ENCODE data around the gene CYB561D1. TPM values are rescaled to one million over a fixed set of nuclear protein-coding genes. Genes with fewer than 3 reads are reported as not detected.

Gene CYB561D1
- total and polyA plus RNA-seq, 10 of the 15 experiments (the other 5 are each of a cell fraction or from before 2014, with no cell fraction given): 0.68 to 9.0 (median 3.3) TPM

DNA sequence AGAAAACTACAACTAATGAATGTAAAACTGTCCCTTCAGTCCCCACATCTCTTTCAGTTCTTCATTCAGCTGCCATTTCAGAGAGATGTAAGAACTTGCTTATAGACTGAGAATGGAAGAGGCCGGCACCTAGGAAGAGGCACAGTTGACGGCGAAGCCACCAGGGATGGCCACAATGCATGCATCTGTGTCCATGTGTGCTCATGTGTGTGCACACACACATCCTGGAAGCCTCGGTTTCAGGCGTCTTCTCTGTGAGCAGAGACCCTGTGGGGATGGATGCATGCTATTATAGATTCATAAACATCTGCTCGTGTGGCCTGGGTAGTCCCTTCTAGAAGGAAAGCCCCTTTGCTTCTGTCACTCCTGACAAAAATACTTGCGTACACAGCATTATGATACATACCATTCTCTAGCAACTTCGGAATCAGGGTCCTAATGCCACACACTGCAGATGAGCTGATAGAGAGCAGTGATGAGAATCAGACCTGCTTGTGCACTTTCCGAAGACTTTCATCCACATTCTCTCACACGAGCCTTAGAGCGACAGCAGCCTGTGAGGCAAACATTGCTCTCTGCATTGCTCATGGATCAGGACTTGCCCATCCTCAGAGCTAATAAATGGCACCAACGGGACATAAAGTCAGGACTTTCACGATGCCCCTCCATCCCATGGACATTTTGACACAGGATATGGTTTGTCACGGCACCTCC lies 33.4 kb downstream of the CYB561D1 start (continued):
- TF ChIP-seq, protein P1, sequence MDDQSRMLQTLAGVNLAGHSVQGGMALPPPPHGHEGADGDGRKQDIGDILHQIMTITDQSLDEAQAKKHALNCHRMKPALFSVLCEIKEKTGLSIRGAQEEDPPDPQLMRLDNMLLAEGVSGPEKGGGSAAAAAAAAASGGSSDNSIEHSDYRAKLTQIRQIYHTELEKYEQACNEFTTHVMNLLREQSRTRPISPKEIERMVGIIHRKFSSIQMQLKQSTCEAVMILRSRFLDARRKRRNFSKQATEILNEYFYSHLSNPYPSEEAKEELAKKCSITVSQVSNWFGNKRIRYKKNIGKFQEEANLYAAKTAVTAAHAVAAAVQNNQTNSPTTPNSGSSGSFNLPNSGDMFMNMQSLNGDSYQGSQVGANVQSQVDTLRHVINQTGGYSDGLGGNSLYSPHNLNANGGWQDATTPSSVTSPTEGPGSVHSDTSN (IDR thresholded peaks at IDR 0.05; ENCODE audit: insufficient replicate concordance, low read depth, low read length): no peak
- no peak for TF ChIP-seq NFXL1 (IDR thresholded peaks at IDR 0.05; ENCODE audit: borderline replicate concordance)
- TF ChIP-seq, protein P2, sequence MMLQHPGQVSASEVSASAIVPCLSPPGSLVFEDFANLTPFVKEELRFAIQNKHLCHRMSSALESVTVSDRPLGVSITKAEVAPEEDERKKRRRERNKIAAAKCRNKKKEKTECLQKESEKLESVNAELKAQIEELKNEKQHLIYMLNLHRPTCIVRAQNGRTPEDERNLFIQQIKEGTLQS (IDR thresholded peaks at IDR 0.05; ENCODE audit: borderline replicate concordance, extremely low read depth, low read depth, low read length): no peak
- no peak for TF ChIP-seq MYB (IDR thresholded peaks at IDR 0.05; ENCODE audit: borderline replicate concordance, low read depth, low read length)
- peak; percentile 34; the same call in 1 of the 2 replicates for TF ChIP-seq FOXM1 (IDR thresholded peaks at IDR 0.05; ENCODE audit: low read depth, low read length)
- TF ChIP-seq MXI1 (IDR thresholded peaks at IDR 0.05; ENCODE audit: low read depth, low read length): no peak
- TF ChIP-seq, protein P3, sequence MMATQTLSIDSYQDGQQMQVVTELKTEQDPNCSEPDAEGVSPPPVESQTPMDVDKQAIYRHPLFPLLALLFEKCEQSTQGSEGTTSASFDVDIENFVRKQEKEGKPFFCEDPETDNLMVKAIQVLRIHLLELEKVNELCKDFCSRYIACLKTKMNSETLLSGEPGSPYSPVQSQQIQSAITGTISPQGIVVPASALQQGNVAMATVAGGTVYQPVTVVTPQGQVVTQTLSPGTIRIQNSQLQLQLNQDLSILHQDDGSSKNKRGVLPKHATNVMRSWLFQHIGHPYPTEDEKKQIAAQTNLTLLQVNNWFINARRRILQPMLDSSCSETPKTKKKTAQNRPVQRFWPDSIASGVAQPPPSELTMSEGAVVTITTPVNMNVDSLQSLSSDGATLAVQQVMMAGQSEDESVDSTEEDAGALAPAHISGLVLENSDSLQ (IDR thresholded peaks at IDR 0.05): peak; percentile 91
- TF ChIP-seq MYC (IDR thresholded peaks at IDR 0.05; ENCODE audit: insufficient read depth, insufficient read length, insufficient replicate concordance, low read length, severe bottlenecking): no peak
- TF ChIP-seq ZNF217 (IDR thresholded peaks at IDR 0.05): no peak
- 0 out of 2 replicates have a peak, but pooled peaks have one; percentile 29 for TF ChIP-seq MEF2A (IDR thresholded peaks at IDR 0.05; ENCODE audit: insufficient read depth, low read depth, low read length)
- TF ChIP-seq TCF7 (IDR thresholded peaks at IDR 0.05; ENCODE audit: borderline replicate concordance): no peak
- no peak for TF ChIP-seq POLR2AphosphoS2 (IDR thresholded peaks at IDR 0.05; ENCODE audit: low read depth, low read length)
- no peak for TF ChIP-seq NR2C2 (IDR thresholded peaks at IDR 0.05; ENCODE audit: borderline replicate concordance, control insufficient read depth, insufficient read length, low read depth)
- TF ChIP-seq, protein P4, sequence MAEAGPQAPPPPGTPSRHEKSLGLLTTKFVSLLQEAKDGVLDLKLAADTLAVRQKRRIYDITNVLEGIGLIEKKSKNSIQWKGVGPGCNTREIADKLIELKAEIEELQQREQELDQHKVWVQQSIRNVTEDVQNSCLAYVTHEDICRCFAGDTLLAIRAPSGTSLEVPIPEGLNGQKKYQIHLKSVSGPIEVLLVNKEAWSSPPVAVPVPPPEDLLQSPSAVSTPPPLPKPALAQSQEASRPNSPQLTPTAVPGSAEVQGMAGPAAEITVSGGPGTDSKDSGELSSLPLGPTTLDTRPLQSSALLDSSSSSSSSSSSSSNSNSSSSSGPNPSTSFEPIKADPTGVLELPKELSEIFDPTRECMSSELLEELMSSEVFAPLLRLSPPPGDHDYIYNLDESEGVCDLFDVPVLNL (IDR thresholded peaks at IDR 0.05; ENCODE audit: low read depth, low read length): no peak
- peak; percentile 47; the same call in 1 of the 2 replicates for TF ChIP-seq NFIC (IDR thresholded peaks at IDR 0.05; ENCODE audit: low read depth, low read length)
- TF ChIP-seq, protein P5, sequence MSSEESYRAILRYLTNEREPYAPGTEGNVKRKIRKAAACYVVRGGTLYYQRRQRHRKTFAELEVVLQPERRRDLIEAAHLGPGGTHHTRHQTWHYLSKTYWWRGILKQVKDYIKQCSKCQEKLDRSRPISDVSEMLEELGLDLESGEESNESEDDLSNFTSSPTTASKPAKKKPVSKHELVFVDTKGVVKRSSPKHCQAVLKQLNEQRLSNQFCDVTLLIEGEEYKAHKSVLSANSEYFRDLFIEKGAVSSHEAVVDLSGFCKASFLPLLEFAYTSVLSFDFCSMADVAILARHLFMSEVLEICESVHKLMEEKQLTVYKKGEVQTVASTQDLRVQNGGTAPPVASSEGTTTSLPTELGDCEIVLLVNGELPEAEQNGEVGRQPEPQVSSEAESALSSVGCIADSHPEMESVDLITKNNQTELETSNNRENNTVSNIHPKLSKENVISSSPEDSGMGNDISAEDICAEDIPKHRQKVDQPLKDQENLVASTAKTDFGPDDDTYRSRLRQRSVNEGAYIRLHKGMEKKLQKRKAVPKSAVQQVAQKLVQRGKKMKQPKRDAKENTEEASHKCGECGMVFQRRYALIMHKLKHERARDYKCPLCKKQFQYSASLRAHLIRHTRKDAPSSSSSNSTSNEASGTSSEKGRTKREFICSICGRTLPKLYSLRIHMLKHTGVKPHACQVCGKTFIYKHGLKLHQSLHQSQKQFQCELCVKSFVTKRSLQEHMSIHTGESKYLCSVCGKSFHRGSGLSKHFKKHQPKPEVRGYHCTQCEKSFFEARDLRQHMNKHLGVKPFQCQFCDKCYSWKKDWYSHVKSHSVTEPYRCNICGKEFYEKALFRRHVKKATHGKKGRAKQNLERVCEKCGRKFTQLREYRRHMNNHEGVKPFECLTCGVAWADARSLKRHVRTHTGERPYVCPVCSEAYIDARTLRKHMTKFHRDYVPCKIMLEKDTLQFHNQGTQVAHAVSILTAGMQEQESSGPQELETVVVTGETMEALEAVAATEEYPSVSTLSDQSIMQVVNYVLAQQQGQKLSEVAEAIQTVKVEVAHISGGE (CRISPR knock-in tag; IDR thresholded peaks at IDR 0.05): no peak
- TF ChIP-seq BRCA1 (IDR thresholded peaks at IDR 0.05; ENCODE audit: low read depth, low read length): no peak
- no peak for TF ChIP-seq ZBED1 (IDR thresholded peaks at IDR 0.05; ENCODE audit: borderline replicate concordance)
- no peak for TF ChIP-seq SUPT20H (IDR thresholded peaks at IDR 0.05; ENCODE audit: borderline replicate concordance, control insufficient read depth, low read depth, low read length)
- peak; percentile 91 for TF ChIP-seq RELA (IDR thresholded peaks at IDR 0.05; ENCODE audit: borderline replicate concordance, partially characterized antibody)
- TF ChIP-seq ZNF24 (IDR thresholded peaks at IDR 0.05): 0 out of 2 replicates have a peak, but pooled peaks have one; percentile 24
- no peak for TF ChIP-seq ZNF384 (IDR thresholded peaks at IDR 0.05; ENCODE audit: borderline replicate concordance, low read depth, low read length)
- no peak for TF ChIP-seq HCFC1 (IDR thresholded peaks at IDR 0.05; ENCODE audit: low read length)
